OCI-LY1 (cell line): Measurements from ENCODE around the gene GPATCH8.

Experiments used
- CTCF ChIP-seq: fragments of 200-600 bp; sonication (generic), shearing (Covaris generic); IDR thresholded peaks from 2 replicates; pipeline ENCODE4 v1.5.1; 2017; ENCODE audit warnings: mild to moderate bottlenecking, antibody characterized with exemption, low read length, moderate library complexity, mixed read lengths
- EZH2 ChIP-seq: fragments of 200-600 bp; sonication (generic), shearing (Covaris generic); IDR thresholded peaks from 2 replicates; pipeline ENCODE4 v1.8.0; 2017; ENCODE audit warnings: borderline replicate concordance, mixed run types, mild to moderate bottlenecking, antibody characterized with exemption, low read length, moderate library complexity, mixed read lengths

DNA sequence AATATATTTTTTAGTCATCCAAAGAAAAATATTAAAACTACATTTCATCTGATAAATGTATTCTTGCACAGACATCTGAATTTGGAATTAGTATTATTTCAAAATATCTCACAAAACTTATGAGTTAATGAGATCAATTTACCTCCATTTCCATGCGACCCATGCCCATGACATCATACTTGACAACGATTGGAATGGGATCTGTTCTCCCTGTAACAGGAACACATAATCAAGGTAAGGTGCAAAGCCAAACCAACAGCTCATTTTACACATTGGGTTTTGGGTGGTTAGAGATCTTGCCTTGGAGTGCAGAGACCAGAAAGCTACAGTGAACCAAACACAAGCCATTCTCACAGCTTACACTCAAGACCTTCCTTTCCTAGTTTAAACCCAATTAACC is 66.9 kb downstream of the GPATCH8 start:
- TF ChIP-seq CTCF (no peak), EZH2 (no peak)
